RWPE1 (cell line): ENCODE measurements around the gene RAPGEF2.

Experiments
- CTCF ChIA-PET: fragments of 350-600 bp; sonication (Branson Sonifier 250); formaldehyde crosslinking; extraction: SDS; loops from one replicate; lab custom pipeline; 2021; lab: Yijun Ruan, JAX
- POLR2A ChIA-PET: fragments of 400-600 bp; formaldehyde crosslinking; extraction: SDS; loops from one replicate; lab custom pipeline; 2020; ENCODE audit warnings: antibody characterized with exemption; ENCODE audit not compliant: low non-redundant PET; lab: Yijun Ruan, JAX
- DNase-seq: peaks from one replicate; pipeline ENCODE4 v3.0.0; 2012; ENCODE audit warnings: low spot score
- H3K27ac ChIP-seq: fragments of 450-650 bp; 2 replicates; pipeline ENCODE4 v1.5.1; 2017
- CTCF ChIP-seq: fragments of 450-650 bp; conservative IDR thresholded peaks from 2 replicates; pipeline ENCODE4 v1.5.1; 2017; ENCODE audit warnings: low read depth, mild to moderate bottlenecking

RAPGEF2 gene

DNA sequence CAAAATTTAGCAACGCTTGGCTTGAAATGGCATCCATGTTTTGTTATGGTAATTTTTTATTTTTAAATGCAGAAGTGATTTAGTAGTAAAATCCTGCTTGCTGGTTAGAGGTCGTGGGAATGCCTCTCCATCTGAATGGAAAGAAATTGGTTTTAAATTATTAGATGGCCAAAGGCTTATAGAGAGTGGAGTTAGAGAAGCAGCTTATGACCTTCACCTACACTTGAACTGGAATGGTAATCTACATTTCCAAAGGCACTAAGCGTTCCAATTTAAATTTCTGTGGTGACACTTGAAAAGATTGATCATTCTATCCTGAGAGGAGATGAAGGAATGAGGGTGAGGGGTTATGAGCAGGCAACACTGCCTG lies 280.7 kb downstream of the RAPGEF2 start:
- H3K27ac ChIP-seq: no peak overlapping the region
- no peak for TF ChIP-seq CTCF
- DNase-seq: no peak
- CTCF ChIA-PET: interaction anchor here (0.6 to 0.7 kb wide), 2 partner anchors 10 to 51 kb away, joined by 3 to 4 read pairs; no protein-coding TSS in a partner anchor
- POLR2A ChIA-PET: no interaction called here

DNA sequence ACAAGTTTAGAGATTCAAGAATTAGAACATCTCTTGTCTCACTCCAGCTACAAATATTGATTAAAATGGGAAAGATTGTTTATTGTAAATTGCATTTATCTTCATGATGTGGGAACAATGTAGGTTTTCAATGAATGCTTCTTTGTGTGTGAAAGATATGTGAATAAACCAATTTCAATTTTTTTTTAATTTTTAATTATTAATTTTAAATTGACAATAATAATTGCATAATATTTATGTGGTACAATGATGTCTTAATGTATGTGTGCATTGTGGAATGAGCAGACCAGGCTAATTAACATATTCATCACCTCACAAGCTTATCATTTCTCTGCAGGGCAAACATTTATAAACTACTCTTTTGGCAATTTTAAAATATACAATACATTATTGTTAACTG lies 281.1 kb downstream of the RAPGEF2 start:
- POLR2A ChIA-PET: no interaction called here
- no peak for DNase-seq
- CTCF ChIA-PET: interaction anchor here (0.7 kb wide), 2 partner anchors 52 to 777 kb away, joined by 3 to 4 read pairs; no protein-coding TSS in a partner anchor
- TF ChIP-seq CTCF: no peak
- no peak overlapping the region for H3K27ac ChIP-seq

DNA sequence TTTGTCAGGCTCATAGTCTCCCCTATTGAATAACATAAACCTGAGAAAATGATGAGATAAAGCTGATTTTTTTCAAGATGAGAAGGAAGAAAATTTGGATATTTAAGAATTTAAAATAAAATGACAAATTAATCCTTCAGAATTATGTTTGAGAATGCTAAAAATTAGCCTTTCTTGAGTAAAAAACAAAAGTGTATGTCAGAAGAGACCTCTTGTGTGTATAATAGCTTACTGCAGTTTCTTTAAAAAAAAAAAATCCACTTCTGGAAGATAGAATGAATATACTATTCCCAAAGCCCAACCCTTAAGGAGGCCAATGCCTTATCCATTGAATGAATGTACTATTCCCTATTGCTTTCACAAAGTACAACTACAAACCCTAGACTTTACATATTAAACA lies 281.8 kb downstream of the RAPGEF2 start:
- ChIA-PET POLR2A (no interaction called here), CTCF (no interaction called here)
- H3K27ac ChIP-seq: no peak overlapping the region
- no peak for DNase-seq
- TF ChIP-seq CTCF: no peak; the same call in 1 of the 2 replicates

GRCh38 chr4:159386620-159387019 lies 283.7 kb downstream of the RAPGEF2 start:
- CTCF ChIA-PET: no interaction called here
- no peak for TF ChIP-seq CTCF

DNA sequence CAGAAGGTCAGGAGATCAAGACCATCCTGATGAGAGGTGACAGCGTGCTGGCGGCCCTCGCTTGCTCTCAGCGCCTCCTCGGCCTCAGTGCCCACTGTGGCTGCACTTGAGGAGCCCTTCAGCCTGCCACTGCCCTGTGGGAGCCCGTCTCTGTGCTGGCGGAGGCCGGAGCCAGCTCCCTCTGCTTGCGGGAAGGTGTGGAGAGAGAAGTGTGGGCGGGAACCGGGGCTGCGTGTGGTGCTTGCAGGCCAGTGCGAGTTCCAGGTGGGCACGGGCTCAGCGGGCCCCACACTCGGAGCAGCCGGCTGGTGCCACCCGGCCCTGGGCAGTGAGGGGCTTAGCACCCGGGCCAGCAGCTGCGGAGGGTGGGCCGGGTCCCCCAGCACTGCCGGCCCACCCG lies 286.9 kb downstream of the RAPGEF2 start:
- H3K27ac ChIP-seq: peak overlapping the region; percentile 95
- POLR2A ChIA-PET: no interaction called here
- no peak for DNase-seq
- TF ChIP-seq CTCF: no peak
- CTCF ChIA-PET: no interaction called here

More at GRCh38 chr4:159386620-159387019, 283.7 kb downstream of the RAPGEF2 start:
- DNase-seq: no peak
- no peak overlapping the region for H3K27ac ChIP-seq
- POLR2A ChIA-PET: no interaction called here

DNA sequence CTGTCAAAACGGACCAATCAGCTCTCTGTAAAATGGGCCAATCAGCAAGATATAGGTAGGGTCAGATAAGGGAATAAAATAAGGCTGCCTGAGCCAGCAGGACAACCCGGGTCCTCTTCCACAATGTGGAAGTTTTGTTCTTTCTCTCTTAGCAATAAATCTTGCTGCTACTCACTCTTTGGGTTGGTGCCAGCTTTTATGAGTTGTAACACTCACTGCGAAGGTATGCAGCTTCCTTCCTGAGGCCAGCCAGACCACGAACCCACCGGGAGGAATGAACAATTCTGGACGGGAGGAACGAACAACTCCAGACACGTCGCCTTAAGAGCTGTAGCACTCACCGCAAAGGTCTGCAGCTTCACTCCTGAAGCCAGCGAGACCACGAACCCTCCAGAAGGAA lies 287.8 kb downstream of the RAPGEF2 start:
- no peak for TF ChIP-seq CTCF
- CTCF ChIA-PET: no interaction called here
- POLR2A ChIA-PET: no interaction called here
- H3K27ac ChIP-seq: peak overlapping the region; percentile 95
- DNase-seq: peak; percentile 58

DNA sequence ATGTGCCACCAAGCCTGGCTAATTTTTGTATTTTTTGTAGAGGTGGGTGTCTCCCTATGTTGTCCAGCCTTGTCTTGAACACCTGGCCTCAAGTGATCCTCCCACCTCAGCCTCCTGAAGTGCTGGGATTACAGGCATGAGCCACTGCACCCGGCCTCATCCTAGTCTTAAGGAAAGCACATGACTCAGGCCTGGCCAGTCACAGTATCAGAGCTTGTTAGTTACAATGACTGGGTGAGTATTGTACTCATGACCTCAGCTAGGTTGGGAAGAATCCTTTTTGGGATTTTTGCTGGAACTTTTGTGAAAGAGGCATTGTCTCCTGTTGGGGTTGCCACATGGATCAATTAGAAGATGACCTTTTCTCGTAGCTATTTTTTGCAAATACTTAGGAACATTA lies 292.8 kb downstream of the RAPGEF2 start:
- CTCF ChIA-PET: no interaction called here

More for the DNA sequence above, 292.8 kb downstream of the RAPGEF2 start:
- H3K27ac ChIP-seq: no peak overlapping the region
- no peak for DNase-seq
- POLR2A ChIA-PET: no interaction called here
- TF ChIP-seq CTCF: no peak
